LNCaP clone FGC (cell line): ENCODE data around the gene OPN3.

Experiments used
- DNase-seq: peaks from one replicate; pipeline ENCODE4 v3.0.0-alpha.2; 2011; ENCODE audit warnings: low read depth
- H3K4me3 ChIP-seq: 2 replicates; pipeline ENCODE4 v1.5.1; 2011; ENCODE audit warnings: mild to moderate bottlenecking, low read depth, low read length, control low read depth
- TF ChIP-seq, protein P1 (sequence below): IDR thresholded peaks from 2 replicates; pipeline ENCODE4 v1.5.1; 2012; ENCODE audit warnings: mild to moderate bottlenecking; ENCODE audit not compliant: control insufficient read depth, insufficient read depth; ENCODE audit errors: extremely low read depth

Gene OPN3

DNA sequence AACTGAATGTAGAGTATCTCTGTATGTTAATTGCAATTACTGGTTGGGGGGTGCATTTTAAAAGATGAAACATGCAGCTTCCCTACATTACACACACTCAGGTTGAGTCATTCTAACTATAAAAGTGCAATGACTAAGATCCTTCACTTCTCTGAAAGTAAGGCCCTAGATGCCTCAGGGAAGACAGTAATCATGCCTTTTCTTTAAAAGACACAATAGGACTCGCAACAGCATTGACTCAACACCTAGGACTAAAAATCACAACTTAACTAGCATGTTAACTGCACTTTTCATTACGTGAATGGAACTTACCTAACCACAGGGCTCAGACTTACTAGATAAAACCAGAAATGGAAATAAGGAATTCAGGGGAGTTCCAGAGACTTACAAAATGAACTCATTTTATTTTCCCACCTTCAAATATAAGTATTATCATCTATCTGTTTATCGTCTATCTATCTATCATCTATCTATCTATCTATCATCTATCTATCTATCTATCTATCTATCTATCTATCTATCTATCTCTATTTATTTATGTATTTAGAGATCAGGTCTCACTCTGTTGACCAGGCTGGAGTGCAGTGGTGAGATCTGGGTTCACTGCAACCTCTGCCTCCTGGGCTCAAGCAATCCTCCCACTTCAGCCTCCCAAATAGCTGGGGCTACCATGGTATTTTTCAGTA lies 47.8 kb downstream of the OPN3 start:
- no peak for DNase-seq
- TF ChIP-seq, protein P1, sequence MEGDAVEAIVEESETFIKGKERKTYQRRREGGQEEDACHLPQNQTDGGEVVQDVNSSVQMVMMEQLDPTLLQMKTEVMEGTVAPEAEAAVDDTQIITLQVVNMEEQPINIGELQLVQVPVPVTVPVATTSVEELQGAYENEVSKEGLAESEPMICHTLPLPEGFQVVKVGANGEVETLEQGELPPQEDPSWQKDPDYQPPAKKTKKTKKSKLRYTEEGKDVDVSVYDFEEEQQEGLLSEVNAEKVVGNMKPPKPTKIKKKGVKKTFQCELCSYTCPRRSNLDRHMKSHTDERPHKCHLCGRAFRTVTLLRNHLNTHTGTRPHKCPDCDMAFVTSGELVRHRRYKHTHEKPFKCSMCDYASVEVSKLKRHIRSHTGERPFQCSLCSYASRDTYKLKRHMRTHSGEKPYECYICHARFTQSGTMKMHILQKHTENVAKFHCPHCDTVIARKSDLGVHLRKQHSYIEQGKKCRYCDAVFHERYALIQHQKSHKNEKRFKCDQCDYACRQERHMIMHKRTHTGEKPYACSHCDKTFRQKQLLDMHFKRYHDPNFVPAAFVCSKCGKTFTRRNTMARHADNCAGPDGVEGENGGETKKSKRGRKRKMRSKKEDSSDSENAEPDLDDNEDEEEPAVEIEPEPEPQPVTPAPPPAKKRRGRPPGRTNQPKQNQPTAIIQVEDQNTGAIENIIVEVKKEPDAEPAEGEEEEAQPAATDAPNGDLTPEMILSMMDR = no peak
- no peak overlapping the region for H3K4me3 ChIP-seq

DNA sequence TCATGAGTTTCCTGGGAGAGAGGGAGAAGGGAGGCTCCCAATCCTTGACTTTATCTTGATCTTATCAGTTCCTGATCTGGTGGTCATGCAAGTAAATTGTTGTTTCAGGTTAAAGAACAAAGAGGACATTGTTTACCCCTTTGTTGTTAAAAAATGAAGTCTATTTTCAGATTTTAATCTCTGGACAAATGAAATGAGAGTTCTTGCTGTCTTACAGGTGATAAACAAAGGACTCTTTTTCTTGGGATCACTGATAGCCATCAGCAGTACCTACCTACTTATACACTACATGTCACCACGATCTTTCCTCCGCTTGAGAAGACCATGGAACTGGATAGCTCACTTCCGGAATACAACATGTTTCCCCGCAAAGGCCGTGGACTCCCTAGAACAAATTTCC lies 48.4 kb downstream of the OPN3 start:
- H3K4me3 ChIP-seq = no peak overlapping the region
- no peak for DNase-seq
- TF ChIP-seq, protein P1 = no peak

DNA sequence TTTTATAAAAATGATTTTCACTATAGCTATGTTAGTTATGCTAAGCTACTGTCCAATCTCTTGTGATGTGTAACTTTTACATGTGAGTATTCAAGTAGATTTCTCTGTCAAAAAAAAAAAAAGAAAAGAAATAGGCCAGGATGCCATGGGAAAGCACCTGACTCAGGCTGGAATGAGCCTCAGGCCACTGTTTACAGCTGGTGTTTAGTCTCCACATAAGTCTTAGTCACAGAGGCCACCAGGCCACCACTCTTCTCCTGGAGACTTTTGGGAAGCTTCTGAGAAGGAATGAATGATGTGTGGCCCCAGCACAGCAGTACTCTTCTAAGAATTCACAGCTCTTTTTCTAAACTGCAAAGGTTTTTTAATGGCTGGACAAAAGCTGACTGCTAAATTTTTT lies 48.9 kb downstream of the OPN3 start:
- no peak overlapping the region for H3K4me3 ChIP-seq
- TF ChIP-seq, protein P1 = no peak
- DNase-seq = no peak

DNA sequence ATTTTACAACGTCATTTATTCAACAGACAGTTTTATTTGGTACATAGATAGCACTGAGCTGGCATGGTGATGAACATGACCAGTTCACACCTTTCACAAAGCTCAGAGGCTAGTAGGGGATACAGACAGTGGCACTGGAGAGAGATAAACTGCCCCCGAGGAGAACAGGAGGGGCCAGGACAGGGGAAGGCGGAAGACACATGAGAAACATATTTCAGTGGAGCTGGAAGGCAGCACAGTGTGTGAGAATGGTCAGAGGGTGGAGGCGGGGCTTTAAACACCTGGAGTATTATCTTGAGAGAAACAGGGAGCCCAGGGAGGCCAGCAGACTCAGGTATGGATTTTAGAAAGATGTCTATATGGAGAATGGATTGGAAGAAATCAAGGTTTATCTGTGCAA lies 49.5 kb downstream of the OPN3 start:
- H3K4me3 ChIP-seq = no peak overlapping the region
- TF ChIP-seq, protein P1 = no peak
- DNase-seq = no peak

DNA sequence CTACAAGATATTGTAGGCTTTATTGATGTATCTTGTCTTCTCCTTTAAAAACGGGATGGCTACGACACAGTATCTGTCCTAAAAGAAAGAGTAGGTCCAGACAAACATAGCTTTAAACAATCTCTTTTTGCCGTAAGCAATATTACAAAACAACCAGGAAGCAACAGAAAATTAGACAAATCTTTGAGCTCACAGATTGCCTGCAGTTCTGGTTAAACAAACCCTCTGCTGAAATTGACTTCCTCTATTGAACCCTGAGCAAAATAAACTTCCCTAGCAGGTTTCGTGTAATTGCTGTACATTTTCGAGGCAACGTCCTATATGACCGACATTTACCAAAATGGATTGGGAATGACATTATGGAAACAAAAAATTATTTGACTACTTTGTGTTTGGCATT lies 50.6 kb downstream of the OPN3 start:
- no peak overlapping the region for H3K4me3 ChIP-seq
- no peak for DNase-seq
- TF ChIP-seq, protein P1 = no peak

DNA sequence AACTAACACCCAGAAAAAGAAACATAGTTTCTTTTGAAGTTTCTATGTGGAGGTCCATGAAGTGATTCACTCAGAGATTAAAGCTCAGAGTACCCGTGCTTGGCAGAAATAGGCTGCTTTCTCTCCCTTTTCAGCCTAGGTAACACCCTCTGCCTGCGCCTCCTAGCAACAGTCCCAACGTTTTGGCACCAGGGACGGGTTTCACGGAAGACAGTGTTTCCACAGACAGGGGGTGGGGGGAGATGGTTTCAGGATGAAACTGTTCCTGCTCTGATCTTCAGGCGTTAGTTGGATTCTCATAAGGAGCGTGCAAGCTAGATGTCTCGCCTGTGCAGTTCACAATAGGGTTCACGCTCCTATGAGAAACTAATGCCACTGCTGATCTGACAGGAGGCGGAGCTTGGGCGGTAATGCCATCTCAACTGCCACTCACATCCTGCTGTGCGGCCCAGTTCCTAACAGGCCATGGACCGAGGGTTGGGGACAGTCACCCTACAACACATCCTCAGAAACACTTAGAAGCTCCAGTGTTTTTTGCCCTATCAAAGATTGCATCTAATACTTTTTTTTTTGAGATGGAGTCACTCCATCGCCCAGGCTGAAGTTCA lies 53.2 kb downstream of the OPN3 start:
- TF ChIP-seq, protein P1 = no peak
- DNase-seq = no peak
- H3K4me3 ChIP-seq = no peak overlapping the region

DNA sequence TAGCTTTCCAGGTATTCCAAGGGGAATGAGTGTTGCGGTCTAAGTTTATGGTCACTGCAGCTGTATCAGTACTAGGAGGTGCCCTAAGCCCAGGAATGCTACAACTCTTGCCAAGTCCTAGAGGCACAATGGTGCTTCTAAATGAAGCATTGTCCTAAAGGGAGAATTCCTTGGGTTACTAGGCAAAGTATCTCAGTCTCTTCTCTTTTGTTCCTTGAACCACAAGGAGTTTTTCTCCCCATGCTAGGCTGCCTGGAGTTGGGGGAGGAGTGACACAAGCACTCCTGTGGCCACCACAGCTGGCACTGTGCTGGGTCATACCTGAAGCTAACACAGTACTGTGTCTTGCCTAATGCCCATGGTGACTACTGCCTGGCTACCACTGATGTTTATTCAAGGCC lies 57.2 kb downstream of the OPN3 start:
- H3K4me3 ChIP-seq = no peak overlapping the region
- no peak for DNase-seq
- TF ChIP-seq, protein P1 = no peak
